GM19328 (cell line): ENCODE data around the gene OSBPL8.
"Not testable (repeated sequence)": the region's sequence is repeated elsewhere in the genome, so short reads cannot be mapped to it uniquely, and the experiment has no call there.

Experiments
- ATAC-seq: cut with Tn5 transposase; IDR thresholded peaks from one replicate; pipeline ENCODE4 v1.9.1; 2021; ENCODE audit warnings: mild to moderate bottlenecking, moderate library complexity; ENCODE audit not compliant: unreplicated experiment

OSBPL8 gene

DNA sequence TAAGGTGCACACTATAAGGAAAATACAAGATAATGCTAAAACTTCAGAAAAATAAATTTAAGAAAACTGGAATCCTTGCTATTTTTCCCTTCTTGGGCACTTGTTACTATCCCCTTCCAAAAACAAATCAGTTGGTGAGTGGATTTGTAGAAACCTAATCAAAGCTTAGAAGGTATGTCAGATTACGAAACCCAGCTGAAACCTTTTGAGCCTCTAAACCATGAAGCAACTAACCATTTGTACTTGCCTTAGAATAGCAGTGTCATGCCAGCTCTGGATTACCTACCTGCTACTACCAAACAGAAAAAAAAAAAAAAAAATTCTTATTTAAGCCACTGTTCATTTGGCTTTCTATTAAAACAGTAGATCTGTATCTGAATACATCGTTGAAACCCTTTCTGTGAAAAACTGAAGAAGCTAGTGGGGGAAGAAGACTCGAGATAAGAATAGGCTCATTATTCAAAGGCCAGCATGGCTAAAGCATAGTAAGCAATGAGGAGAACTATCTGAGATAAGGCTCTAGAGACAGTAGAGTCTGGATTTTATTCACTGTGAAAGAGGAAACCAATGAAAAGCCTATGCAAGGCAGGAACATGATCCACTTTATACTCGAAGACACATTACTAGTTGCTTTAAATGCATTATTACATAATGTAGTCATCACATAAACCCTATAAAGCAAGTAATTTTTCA, 30.2 kb downstream of the OSBPL8 start:
- ATAC-seq, result no peak

DNA sequence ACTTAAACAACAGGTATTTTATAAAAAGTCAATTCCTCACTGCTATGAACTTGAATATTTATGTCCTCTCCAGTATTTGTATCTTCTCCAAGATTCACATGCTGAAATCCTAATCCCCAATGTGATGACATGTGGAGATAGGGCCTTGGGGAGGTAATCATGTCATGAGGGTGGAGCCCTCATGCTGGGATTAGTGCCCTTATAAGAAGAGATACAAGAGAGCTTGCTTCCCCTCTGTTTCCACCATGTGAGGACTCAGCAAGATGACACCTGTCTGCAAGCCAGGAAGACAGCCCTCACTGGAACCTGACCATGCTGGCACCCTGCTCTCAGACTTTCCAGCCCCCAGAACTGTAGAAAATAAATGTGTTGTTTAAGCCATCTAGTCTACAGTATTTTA, 36.2 kb downstream of the OSBPL8 start:
- ATAC-seq, result no peak

DNA sequence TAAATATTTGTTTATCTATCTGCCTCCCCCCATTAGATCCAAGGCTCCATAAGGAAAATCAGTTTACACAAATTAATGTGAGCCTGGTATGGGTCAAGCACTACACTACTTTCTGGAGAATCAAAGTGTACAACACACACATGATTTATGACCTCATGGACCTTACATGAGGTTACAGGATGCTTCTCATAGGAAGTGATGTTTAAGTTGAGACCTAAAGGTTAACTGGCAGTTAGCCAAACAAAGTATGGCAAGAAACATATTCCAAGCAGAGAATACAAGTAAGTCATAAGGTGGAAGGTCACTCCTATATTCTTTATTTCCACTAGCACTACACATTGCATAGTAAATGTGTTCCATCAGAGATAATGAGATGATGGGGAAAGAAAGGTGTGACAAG, 39.2 kb downstream of the OSBPL8 start:
- no peak for ATAC-seq

DNA sequence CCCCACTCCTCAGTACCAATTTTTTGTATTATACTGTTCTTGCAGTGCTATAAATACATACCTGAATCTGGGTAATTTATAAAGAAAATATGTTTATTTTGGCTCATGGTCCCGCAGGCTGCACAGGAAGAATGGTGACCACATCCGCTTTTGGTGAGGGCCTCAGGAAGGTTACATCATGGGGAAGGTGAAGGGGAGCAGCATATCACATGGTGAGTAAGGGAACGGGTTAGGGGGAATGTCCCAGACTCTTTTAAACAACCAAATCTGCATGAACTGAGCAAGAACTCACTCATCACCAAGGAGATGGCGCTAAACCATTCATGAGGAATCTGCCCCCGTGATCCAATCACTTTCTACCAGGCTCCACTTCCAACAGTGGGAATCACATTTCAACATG, 40.0 kb downstream of the OSBPL8 start:
- ATAC-seq, result no peak

DNA sequence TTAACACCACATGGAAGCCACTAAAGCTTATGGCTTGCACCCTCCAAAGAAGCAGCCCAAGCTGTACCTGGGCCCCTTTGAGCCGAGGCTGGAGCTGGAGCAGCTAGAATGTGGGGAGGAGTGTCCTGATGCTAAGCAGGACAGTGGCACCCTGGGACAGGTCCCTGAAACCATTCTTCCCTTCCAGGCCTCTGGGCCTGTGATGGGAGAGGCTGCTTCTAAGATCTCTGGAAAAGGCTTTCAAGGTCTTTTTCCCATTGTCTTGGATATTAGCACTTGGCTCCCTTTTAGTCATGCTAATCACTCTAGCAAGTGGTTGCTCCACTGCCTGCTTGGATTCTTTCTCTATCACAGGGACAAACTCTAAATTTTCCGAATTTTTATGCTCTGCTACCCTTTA, 40.9 kb downstream of the OSBPL8 start:
- no peak for ATAC-seq

DNA sequence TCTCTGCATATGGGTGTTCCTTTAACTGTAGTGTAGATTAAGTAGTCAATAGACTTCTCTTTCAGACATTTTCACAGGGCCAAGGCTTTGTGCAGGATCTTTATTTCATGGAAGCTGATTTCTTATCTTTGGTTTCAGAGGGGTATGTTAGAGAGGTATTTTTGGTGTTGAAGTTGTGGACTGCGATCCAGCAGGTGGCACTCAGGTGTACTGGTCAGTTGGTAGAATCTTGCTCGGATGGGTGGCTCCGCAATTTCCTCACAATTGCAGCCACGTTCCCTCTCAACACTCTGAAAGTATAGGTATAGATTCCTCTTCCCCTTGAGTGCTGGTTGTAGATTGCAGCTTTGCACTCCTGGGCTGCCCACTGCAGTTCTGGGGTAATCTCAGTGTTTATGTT, 44.3 kb downstream of the OSBPL8 start:
- ATAC-seq, result no peak

DNA sequence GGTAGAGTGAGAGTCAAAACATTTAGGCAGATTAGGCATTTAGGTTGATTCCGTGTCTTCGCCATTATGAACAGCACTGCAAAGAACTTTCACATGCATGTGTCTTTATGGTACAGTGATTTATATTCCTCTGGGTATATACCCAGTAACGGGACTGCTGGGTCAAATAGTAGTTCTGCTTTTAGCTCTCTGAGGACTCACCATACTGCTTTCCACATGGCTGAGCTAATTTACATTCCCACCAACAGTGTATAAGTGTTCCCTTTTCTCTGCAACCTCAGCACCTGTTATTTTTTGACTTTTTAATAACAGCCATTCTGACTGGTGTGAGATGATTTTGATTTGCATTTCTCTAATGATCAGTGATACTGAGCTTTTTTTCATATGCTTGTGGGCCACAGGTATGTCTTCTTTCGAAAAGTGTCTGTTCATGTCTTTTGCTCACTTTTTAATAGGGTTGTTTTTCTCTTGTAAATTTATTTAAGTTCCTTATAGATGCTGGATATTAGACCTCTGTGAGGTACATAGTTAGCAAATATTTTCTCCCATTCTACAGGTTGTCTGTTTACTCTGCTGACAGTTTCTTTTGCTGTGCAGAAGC, 48.4 kb downstream of the OSBPL8 start:
- ATAC-seq, result peak; percentile 68

DNA sequence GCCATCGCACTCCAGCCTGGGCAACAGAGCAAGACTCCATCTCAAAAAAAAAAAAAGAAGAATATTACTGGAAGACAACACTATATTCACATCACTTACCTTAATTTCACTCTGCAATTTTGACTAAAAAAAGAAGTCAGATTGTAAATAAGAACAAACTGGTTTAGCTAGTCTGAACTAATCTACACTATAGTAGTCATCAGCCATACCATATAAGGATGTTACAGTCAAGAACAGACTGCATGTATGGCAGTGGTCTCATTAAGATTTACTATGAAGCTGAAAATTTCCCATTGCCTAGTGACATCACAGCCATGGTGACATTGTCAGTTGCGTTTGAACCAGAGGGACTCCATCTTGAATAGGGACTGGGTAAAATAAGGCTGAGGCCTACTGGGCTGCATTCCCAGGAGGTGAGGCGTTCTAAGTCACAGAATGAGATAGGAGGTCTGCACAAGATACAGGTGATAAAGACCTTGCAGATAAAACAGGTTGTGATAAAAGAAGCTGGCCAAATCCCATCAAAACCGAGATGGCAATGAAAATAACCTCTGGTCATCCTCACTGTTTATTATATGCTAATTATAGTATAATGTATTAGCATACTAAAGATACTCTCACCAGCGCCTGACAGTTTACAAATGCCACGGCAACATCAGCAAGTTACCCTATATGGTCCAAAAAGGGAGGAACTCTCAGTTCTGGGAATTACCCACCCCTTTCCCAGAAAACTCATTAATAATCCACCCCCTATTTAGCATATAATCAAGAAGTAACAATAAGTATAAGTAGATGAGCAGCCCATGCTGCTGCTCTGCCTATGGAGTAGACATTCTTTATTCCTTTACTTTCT, 51.2 kb downstream of the OSBPL8 start:
- no peak for ATAC-seq

DNA sequence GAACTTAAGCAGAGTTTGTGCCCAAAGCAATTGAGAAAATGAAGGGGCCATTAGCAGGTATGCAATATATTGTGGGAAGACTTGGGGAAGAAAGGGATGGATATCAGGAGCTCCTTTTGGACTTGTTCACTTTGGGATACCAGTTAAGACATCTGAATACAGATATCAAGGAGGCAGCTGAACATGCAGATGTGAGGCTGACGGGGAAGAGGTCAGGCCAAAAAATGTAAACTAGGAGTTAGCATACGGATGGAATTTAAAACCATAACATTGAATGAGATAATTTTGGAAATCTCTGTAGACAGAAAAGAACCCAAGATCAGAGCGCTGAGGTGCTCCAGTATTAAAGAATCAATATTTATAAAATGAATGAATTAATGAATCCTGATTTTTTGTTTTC, 53.4 kb downstream of the OSBPL8 start:
- ATAC-seq, result no peak

DNA sequence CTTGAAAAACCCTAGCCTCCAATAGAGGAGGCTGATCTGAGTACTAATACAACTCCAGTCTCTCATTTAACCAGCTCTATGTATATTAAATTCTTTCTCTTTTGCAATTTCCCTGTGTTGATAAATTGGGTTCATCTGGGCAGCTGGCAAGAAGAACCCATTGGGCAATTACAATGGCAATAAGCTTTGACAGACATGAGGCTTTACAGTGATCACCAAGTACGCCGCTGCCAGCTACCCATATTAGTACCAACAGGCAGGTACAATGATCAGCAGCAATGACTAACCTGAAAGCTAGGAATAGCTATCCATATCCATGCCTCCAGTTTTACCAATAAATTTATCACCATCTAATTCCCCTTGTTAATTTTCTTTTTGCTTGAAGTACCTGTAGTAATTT, 54.5 kb downstream of the OSBPL8 start:
- ATAC-seq, result no peak

DNA sequence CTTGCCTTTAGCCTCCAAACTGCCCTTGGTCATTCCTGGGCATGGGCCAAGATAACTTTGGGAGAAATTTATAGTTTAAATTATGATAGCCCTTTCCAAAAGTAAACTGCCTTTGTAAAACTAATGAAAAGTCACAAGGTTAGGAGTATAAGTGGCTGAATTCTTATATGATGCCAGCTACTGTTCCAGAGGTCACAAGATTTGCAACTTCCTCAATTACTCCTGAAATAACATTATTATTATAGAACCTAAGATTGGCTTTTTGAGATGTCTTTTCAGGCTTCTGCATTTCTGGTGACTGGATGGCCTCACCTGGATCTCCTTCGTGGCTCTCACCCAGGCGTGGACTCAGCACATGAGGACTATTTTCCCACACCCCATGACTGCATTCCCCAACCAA, 55.0 kb downstream of the OSBPL8 start:
- no peak for ATAC-seq

DNA sequence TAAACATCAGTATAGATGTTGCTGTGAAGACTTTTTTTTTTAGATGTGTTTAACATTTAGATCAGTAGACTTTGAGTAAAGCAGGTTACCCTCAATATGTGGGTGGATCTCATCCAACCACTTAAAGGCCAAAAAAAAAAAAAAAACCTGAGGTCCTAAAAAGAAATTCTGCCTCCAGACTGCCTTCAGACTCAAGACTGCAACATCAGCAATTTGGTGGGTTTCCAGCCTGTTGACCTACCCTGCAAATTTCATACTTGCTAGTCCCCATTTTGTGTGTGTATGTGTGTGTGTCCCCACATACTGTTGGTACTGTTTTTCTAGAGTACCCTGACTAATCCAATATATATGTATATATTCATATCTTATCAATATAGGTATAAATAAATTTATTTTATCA, 55.6 kb downstream of the OSBPL8 start:
- no peak for ATAC-seq

DNA sequence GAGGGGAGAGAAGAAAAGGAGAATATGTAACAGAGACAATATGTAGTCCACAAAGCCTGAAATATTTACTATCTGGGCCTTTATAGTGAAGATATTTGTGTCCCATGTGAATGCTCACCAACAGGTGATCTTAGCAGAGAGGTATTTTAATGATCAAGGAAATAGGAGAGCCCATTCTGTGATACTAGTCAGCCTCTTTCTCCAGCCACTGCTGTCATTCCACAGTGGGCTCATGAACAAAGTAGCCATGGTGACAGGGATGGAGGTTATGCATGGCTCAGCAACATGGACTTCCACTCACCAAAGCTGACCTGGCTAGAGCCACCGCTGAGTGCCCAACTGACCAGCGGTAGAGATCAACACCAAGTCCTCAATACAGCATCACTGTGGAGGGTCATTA, 58.2 kb downstream of the OSBPL8 start:
- ATAC-seq, result no peak

DNA sequence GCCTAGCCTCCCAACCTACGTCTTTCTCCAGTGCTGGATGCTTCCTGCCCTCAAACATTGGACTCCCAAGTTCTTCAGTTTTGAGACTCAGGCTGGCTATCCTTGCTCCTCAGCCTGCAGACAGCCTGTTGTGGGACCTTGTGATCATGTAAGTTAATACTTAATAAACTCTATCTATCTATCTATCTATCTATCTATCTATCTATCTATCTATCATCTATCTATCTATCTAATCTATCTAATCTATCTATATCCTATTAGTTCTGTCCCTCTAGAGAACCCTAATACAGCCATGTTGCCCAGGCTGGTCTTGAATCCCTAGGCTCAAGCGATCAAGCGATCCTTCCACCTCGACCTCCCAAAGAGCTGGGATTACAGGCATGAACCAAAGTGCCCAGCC, 60.4 kb downstream of the OSBPL8 start:
- not testable (repeated sequence) for ATAC-seq

DNA sequence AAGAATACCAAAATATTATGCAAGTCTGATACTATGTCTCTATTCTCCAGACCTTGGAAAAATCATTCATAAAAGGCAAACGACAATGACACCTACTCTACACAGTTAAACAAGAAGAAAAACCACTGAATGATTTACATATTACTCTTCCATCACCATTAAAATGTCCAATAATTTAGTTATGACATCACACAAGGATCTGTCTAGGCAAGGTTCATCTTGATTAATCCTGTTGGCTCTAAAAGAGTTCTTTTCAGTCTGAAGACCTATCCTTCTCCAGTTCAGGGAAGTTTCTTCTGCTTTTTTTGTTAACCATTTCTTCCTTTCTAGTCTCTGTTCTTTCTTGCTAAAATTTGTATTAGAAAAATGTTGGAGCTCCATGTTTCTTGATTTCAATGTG, 64.0 kb downstream of the OSBPL8 start:
- no peak for ATAC-seq

DNA sequence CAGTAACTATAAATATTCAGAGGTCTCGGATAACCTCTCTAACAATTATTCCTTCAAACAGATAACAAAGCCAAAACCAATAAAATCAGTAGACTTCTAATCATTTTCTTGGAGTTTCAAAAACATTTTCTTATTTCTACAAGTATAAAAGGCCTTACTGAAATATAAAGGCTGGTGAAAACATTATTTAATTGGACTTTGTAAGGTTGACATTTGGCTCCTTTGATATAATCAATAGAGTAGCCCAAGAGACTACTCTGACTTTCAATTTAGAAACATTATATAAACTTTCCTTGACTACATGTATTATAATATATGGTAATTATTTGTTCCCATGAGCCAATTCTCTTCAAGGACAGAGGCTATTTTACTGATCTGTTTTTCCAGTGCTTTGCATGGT, 68.3 kb downstream of the OSBPL8 start:
- ATAC-seq, result no peak

DNA sequence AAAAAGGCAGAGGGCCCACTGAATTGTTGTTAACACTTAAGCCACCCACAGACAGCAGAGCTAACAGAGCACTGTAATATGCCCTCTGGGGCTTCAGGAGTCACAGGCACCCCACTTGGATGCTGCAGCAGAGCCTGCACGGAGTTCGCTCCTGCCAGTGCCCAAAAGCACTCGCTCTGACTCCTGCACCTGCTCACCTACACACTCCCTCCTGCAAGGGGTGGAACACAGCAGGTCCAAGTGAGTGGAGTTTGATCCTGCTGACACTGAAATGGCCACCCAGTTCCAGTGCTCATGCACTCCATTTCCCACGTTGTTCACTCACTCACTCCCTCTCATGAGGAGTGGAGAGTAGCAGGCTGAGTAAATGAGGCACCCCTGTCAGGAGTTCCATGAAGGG, 68.8 kb downstream of the OSBPL8 start:
- ATAC-seq, result no peak

DNA sequence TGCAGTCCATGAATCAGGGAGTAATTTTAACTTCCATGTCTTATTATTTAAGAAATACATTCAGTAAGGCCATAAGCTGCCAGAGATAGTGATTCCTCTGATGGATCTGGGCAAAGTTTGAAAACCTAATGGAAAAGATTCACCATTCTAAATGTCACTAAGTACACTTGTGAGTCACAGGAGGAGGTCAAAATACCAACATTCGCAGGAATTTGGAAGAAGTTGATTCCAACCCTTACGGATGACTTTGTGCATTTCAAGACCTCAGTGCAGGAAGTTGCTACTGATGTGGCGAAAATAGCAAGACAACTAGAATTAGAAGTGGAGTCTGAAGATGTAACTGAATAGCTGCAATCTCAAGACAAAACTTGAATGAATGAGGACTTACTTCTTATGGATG, 69.8 kb downstream of the OSBPL8 start:
- ATAC-seq, result no peak

DNA sequence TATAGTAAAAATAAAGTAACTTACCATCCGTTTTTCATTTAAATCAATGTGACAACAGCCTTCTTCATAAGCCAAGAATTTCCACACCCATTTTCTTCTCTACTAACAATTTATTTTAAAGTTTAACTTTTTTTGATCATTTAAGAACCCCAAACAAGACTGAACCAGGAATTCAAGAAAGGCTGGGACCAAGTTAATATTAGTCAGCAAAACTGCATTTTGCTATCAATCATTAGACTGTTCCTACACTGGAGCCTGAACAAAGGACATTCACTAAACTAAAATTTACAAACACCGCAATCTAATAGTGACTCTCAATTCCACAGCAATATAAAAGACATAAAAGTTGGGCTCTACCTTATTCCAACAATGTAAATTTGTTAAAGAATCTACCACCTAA, 73.6 kb downstream of the OSBPL8 start:
- ATAC-seq, result no peak

DNA sequence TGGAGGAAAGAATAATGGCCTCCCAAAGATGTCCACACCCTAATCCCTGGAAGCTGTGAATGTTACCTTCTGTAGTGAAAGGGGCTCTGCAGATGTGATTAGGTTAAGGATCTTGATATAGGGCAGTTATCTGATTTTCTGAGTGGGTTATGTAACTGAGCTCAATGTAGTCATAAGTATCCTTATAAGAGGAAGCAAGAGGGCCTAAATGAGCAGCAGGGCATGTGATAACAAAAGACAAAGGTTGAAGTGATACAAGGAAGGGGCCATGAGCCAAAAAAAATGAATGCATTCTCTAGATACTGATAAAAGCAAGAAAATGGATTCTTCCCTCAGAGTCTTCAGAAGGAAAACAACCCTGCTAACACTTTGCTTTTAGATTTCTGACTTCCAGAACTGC, 78.8 kb downstream of the OSBPL8 start:
- ATAC-seq, result no peak

DNA sequence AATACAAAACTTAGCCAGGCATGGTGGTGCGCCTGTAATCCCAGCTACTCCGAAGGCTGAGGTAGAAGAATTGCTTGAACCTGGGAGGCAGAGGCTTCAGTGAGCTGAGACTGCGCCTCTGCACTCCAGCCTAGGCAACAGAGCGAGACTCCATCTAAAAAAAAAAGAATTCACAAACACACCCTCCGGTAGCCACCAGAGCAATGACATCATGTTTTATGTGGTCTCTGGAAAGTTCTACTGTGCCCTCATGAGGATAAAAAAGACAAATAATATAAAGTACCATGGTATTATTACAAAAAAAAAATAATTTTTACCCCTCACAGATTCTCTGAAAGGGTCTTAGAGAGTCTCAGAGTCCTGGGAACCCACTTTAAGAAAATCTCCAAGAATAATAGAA, 81.5 kb downstream of the OSBPL8 start:
- ATAC-seq, result no peak

DNA sequence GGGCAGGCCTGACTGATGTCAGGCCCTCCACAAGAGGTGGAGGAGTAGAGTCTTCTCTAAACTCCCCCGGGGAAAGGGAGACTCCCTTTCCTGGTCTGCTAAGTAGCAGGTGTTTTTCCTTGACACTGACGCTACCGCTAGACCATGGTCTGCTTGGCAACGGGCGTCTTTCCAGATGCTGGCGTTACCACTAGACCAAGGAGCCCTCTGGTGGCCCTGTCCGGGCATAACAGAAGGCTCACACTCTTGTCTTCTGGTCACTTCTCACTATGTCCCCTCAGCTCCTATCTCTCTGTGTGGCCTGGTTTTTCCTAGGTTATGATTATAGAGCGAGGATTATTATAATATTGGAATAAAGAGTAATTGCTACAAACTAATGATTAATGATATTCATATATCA, 86.7 kb downstream of the OSBPL8 start:
- not testable (repeated sequence) for ATAC-seq
